ENCODE results near the gene STK32B.
A peak's percentile ranks its signal among the peaks of the same experiment; 100 is the strongest.

Gene STK32B

GRCh38 chr4:5473125-5473524, 421.8 kb downstream of the STK32B start:
- intact Hi-C loops (cut with DNase I; ENCODE audit: low total_unique reads): no loop called here
- DNase-seq: peak in 1 of 2 donors; percentile 24
- Histone ChIP-seq H3K4me1 (no peaks in the 10 kb centered on the region), H3K36me3 (no peaks in the 10 kb centered on the region), H3K9me3 (peaks cover 0 to 5% (median 0%) of the 10 kb centered on the region in 3 donors), H3K4me3 (no peak overlapping the region), H3K27me3 (no peaks in the 10 kb centered on the region), H3K27ac (no peak overlapping the region)
- no peak for TF ChIP-seq CTCF (IDR thresholded peaks at IDR 0.05)

GRCh38 chr4:5474756-5475155, 423.5 kb downstream of the STK32B start:
- Histone ChIP-seq H3K9me3 (peaks cover 0 to 16% (median 7%) of the 10 kb centered on the region in 3 donors), H3K27me3 (no peaks in the 10 kb centered on the region), H3K27ac (no peak overlapping the region), H3K4me1 (no peaks in the 10 kb centered on the region), H3K36me3 (no peaks in the 10 kb centered on the region), H3K4me3 (no peak overlapping the region)
- no peak for TF ChIP-seq CTCF (IDR thresholded peaks at IDR 0.05)
- intact Hi-C loops (cut with DNase I; ENCODE audit: low total_unique reads): no loop called here
- peak in 1 of 2 donors; percentile 35 for DNase-seq

- no peaks in the 10 kb centered on the region for H3K27me3 ChIP-seq
- H3K27ac ChIP-seq: no peak overlapping the region
- H3K36me3 ChIP-seq: no peaks in the 10 kb centered on the region
- peak in 1 of 2 donors; percentile 27 for DNase-seq
- peaks cover 0 to 20% (median 17%) of the 10 kb centered on the region in 3 donors for H3K9me3 ChIP-seq
- TF ChIP-seq CTCF (IDR thresholded peaks at IDR 0.05): no peak
- no peaks in the 10 kb centered on the region for H3K4me1 ChIP-seq
- intact Hi-C loops (cut with DNase I; ENCODE audit: low total_unique reads): no loop called here
- H3K4me3 ChIP-seq: no peak overlapping the region
Measured at GRCh38 chr4:5477613-5478012, 426.3 kb downstream of the STK32B start.

- H3K4me3 ChIP-seq: no peak overlapping the region
- H3K27me3 ChIP-seq: no peaks in the 10 kb centered on the region
- H3K36me3 ChIP-seq: no peaks in the 10 kb centered on the region
- DNase-seq: peak in 1 of 2 donors; percentile 23
- H3K4me1 ChIP-seq: no peaks in the 10 kb centered on the region
- H3K27ac ChIP-seq: no peak overlapping the region
- peaks cover 0 to 20% (median 17%) of the 10 kb centered on the region in 3 donors for H3K9me3 ChIP-seq
- intact Hi-C loops (cut with DNase I; ENCODE audit: low total_unique reads): no loop called here
- no peak for TF ChIP-seq CTCF (IDR thresholded peaks at IDR 0.05)
Measured at GRCh38 chr4:5478169-5478568, 426.9 kb downstream of the STK32B start.

GRCh38 chr4:5478697-5479096, 427.4 kb downstream of the STK32B start:
- H3K4me1 ChIP-seq: no peaks in the 10 kb centered on the region
- H3K27me3 ChIP-seq: no peaks in the 10 kb centered on the region
- H3K4me3 ChIP-seq: no peak overlapping the region
- no peak for TF ChIP-seq CTCF (IDR thresholded peaks at IDR 0.05)
- H3K36me3 ChIP-seq: no peaks in the 10 kb centered on the region
- peaks cover 0 to 20% (median 17%) of the 10 kb centered on the region in 3 donors for H3K9me3 ChIP-seq
- intact Hi-C loops (cut with DNase I; ENCODE audit: low total_unique reads): no loop called here
- DNase-seq: peak in 1 of 2 donors; percentile 23
- H3K27ac ChIP-seq: no peak overlapping the region

GRCh38 chr4:5479518-5480060, 428.3 kb downstream of the STK32B start:
- DNase-seq: peak in 1 of 2 donors; percentile 11
- H3K4me3 ChIP-seq: no peak overlapping the region
- no peaks in the 10 kb centered on the region for H3K27me3 ChIP-seq
- no peaks in the 10 kb centered on the region for H3K36me3 ChIP-seq
- H3K9me3 ChIP-seq: peaks cover 0 to 20% (median 17%) of the 10 kb centered on the region in 3 donors
- intact Hi-C loops (cut with DNase I; ENCODE audit: low total_unique reads): no loop called here
- no peaks in the 10 kb centered on the region for H3K4me1 ChIP-seq
- TF ChIP-seq CTCF (IDR thresholded peaks at IDR 0.05): no peak
- H3K27ac ChIP-seq: no peak overlapping the region
